Kidney (tissue), 14 donors: ENCODE measurements around the gene KDM6A. TPM values are rescaled to one million over a fixed set of nuclear protein-coding genes. Genes with fewer than 3 reads are reported as not detected.
"Not testable (repeated sequence)": the region's sequence is repeated elsewhere in the genome, so short reads cannot be mapped to it uniquely, and the experiment has no call there.

Experiments used
- DNase-seq, 5 donors: peaks; one replicate each; pipeline ENCODE4 v3.0.0-alpha.2; 2013 to 2020
- FAIRE-seq: peaks from 2 replicates; lab custom pipeline; 2012; peaks lifted over from hg19 to GRCh38; lab: Jason Lieb, UNC
- H3K27ac ChIP-seq, 2 donors: one replicate each; pipeline ENCODE4 v1.7.0; 2013; ENCODE audit warnings: low read depth in 2 of 2, low read length in 2 of 2, inconsistent platforms in 1 of 2
- H3K27me3 ChIP-seq: one replicate; pipeline ENCODE4 v1.7.1; 2013; ENCODE audit warnings: low read length, inconsistent platforms; ENCODE audit not compliant: control insufficient read depth, insufficient read depth
- H3K36me3 ChIP-seq, 3 donors: one replicate each; pipeline versions ENCODE4 v1.7.0 to v1.7.1; 2013; ENCODE audit warnings: low read length in 3 of 3, control low read depth in 1 of 3, inconsistent platforms in 1 of 3; ENCODE audit not compliant: insufficient read depth in 3 of 3, control insufficient read depth in 2 of 3
- H3K4me1 ChIP-seq, 3 donors: one replicate each; pipeline versions ENCODE4 v1.7.0 to v1.7.1; 2013; ENCODE audit warnings: low read length in 3 of 3, inconsistent platforms in 1 of 3, low read depth in 1 of 3; ENCODE audit not compliant: control insufficient read depth in 2 of 3, insufficient read depth in 2 of 3
- H3K4me3 ChIP-seq, 3 donors: one replicate each; pipeline versions ENCODE4 v1.7.0 to v1.8.1; 2013; ENCODE audit warnings: low read length in 3 of 3, control low read depth in 1 of 3, inconsistent platforms in 1 of 3
- H3K9ac ChIP-seq, 3 donors: one replicate each; pipeline versions ENCODE4 v1.7.0 to v1.7.1; 2013; ENCODE audit warnings: low read length in 3 of 3, control low read depth in 1 of 3, inconsistent platforms in 1 of 3
- H3K9me3 ChIP-seq, 3 donors: one replicate each; pipeline versions ENCODE4 v1.7.0 to v1.7.1; 2013; ENCODE audit warnings: low read length in 3 of 3, control low read depth in 1 of 3, inconsistent platforms in 1 of 3; ENCODE audit not compliant: control insufficient read depth in 2 of 3, insufficient read depth in 1 of 3
- intact Hi-C: fragments of 100-400 bp; cut with DNase I; formaldehyde crosslinking; loops from one replicate; pipeline ENCODE4 v1.11.1; 2022
- polyA plus RNA-seq: library from polyadenylated mRNA; stranded (reverse); fragments of 350-450 nt; fragmentation: Illumina TruSeq; extraction: RNeasy Lipid Tissue Mini Kit (QIAGEN cat#74804); gene quantifications from one replicate; pipeline ENCODE4 v1.2.3, GENCODE V29; 2014; ENCODE audit warnings: low read depth, low replicate concordance; ENCODE audit not compliant: insufficient read depth
- total RNA-seq: library from RNA; stranded (reverse); fragmentation: NEBNext Ultra II Directional; extraction: Animal tissue kit (Norgen Biotek cat#: 25700); gene quantifications from one replicate; pipeline ENCODE4 v1.2.1, GENCODE V29; 2021
- TF ChIP-seq, protein P1 (sequence below): IDR thresholded peaks from 3 replicates; pipeline ENCODE4 v1.5.1; 2012; ENCODE audit warnings: mild to moderate bottlenecking, moderate library complexity, borderline replicate concordance; ENCODE audit not compliant: insufficient read depth; ENCODE audit errors: extremely low read depth
- donor health status: control.
- donor health status: control.
- donor health status: control.
- donor health status: control.
- donor health status: control.
- donor health status: DM: yes; HTN: yes; CAD: no.
- donor health status: Normal renal cell carcinoma (clear cell type).

Gene KDM6A
- total and polyA plus RNA-seq, 2 donors from 2014 or later = 7.7 to 40.8 TPM

GRCh38 chrX:44997282-44997812 is 124.4 kb downstream of the KDM6A start:
- DNase-seq (no peak), FAIRE-seq (no peak)
- Histone ChIP-seq H3K9ac (no peak overlapping the region), H3K4me1 (no peaks in the 10 kb centered on the region), H3K4me3 (no peak overlapping the region), H3K9me3 (no peaks in the 10 kb centered on the region), H3K36me3 (no peaks in the 10 kb centered on the region), H3K27me3 (no peaks in the 10 kb centered on the region), H3K27ac (no peak overlapping the region)
- intact Hi-C loops = no loop called here
- TF ChIP-seq, protein P1, sequence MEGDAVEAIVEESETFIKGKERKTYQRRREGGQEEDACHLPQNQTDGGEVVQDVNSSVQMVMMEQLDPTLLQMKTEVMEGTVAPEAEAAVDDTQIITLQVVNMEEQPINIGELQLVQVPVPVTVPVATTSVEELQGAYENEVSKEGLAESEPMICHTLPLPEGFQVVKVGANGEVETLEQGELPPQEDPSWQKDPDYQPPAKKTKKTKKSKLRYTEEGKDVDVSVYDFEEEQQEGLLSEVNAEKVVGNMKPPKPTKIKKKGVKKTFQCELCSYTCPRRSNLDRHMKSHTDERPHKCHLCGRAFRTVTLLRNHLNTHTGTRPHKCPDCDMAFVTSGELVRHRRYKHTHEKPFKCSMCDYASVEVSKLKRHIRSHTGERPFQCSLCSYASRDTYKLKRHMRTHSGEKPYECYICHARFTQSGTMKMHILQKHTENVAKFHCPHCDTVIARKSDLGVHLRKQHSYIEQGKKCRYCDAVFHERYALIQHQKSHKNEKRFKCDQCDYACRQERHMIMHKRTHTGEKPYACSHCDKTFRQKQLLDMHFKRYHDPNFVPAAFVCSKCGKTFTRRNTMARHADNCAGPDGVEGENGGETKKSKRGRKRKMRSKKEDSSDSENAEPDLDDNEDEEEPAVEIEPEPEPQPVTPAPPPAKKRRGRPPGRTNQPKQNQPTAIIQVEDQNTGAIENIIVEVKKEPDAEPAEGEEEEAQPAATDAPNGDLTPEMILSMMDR = no peak

DNA sequence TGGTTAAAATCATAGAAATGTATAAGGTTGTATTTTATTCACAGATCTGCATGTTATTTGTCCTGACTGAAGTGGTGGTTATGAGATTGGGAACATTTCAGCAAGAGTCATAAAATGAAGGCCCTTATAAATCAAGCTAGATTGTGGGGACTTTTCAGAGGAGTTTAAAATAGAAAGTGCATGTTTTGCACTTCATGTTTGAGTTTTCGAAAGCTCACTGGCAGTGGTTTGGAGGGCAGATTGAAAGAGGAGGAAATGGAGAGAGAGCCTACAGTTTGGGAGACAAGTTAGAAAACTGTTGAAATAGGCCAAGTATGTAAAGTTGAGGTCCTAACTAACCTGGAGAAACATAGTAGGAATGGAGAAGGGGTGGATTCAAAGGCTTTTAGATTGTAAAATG is 124.9 kb downstream of the KDM6A start:
- no peak overlapping the region for H3K9ac ChIP-seq
- intact Hi-C loops = no loop called here

DNA sequence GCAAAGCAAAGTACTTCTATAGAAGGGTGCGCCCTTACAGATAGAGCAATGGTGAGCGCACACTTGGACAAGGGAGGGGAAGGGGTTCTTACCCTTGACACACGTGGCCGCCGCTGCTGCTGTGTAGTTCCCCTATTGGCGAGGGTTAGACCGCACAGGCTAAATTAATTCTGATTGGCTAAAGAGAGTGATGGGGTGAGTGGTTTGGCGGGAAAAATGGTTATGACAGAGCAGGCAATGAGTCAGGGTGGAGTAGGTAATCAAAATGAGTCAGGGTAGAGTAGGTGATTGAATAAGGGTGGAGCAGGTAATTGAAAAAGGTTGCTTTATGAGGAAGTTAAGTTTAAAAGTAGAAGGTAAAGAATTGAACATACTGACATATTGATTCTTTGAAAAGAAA is 126.2 kb downstream of the KDM6A start:
- FAIRE-seq, H3K4me3 ChIP-seq: not testable (repeated sequence)

More for the DNA sequence above, 124.9 kb downstream of the KDM6A start:
- H3K4me3 ChIP-seq = no peak overlapping the region
- no peaks in the 10 kb centered on the region for H3K9me3 ChIP-seq
- H3K27ac ChIP-seq = no peak overlapping the region
- H3K36me3 ChIP-seq = no peaks in the 10 kb centered on the region
- no peaks in the 10 kb centered on the region for H3K27me3 ChIP-seq
- TF ChIP-seq, protein P1 = no peak
- FAIRE-seq = no peak
- H3K4me1 ChIP-seq = no peaks in the 10 kb centered on the region
- peak in 1 of 5 donors; percentile 2 for DNase-seq

GRCh38 chrX:44999872-45000271 is 126.9 kb downstream of the KDM6A start:
- H3K9ac ChIP-seq, H3K27ac ChIP-seq, H3K27me3 ChIP-seq, H3K4me1 ChIP-seq, intact Hi-C loops, H3K4me3 ChIP-seq, H3K9me3 ChIP-seq, H3K36me3 ChIP-seq, DNase-seq: not testable (repeated sequence)
- peak; percentile 66 for FAIRE-seq

More for the DNA sequence above, 126.2 kb downstream of the KDM6A start:
- H3K27ac ChIP-seq, H3K9ac ChIP-seq, H3K9me3 ChIP-seq, H3K36me3 ChIP-seq, intact Hi-C loops, DNase-seq, H3K27me3 ChIP-seq, H3K4me1 ChIP-seq: not testable (repeated sequence)
